Stimulated activated CD8-positive, alpha-beta memory T cell treated with anti-CD3 and anti-CD28 coated beads, Interleukin-2, amount 100 ng/mL, for 1 hour (primary cell): Measurements from ENCODE around the gene ANKRD13B.

Source experiments
- DNase-seq, 2 donors: peaks; one replicate each; pipeline ENCODE4 v3.0.0-alpha.2; 2020; ENCODE audit warnings: low read depth in 2 of 2

The ANKRD13B gene

GRCh38 chr17:29581583-29582253 lies 11.2 kb upstream of the ANKRD13B start:
- no peak for DNase-seq

- no peak for DNase-seq
Observed at GRCh38 chr17:29582254-29582765, 10.6 kb upstream of the ANKRD13B start.

- no peak for DNase-seq
Observed at GRCh38 chr17:29582772-29583171, 10.2 kb upstream of the ANKRD13B start.

- DNase-seq = no peak
Observed at GRCh38 chr17:29583324-29584248, 9.3 kb upstream of the ANKRD13B start.

GRCh38 chr17:29584452-29585079 lies 8.4 kb upstream of the ANKRD13B start:
- DNase-seq = no peak

- no peak for DNase-seq
Observed at GRCh38 chr17:29585080-29585751, 7.7 kb upstream of the ANKRD13B start.

GRCh38 chr17:29586676-29587469 lies 6.1 kb upstream of the ANKRD13B start:
- DNase-seq = no peak

GRCh38 chr17:29587591-29587990 lies 5.3 kb upstream of the ANKRD13B start:
- DNase-seq = no peak

- DNase-seq = no peak
Observed at GRCh38 chr17:29588017-29588561, 4.8 kb upstream of the ANKRD13B start.

GRCh38 chr17:29588562-29589411 lies 4.1 kb upstream of the ANKRD13B start:
- no peak for DNase-seq

GRCh38 chr17:29589524-29590410 lies 3.2 kb upstream of the ANKRD13B start, which contains the start of gene GIT1:
GIT1 (minus strand) TSS chr17:29589648; CDS start chr17:29589378, 270 bp downstream.
- DNase-seq = peak; percentile 63 to 71

- DNase-seq = no peak
Observed at GRCh38 chr17:29590411-29591145, 2.4 kb upstream of the ANKRD13B start.

GRCh38 chr17:29591146-29591736 lies 1.7 kb upstream of the ANKRD13B start:
- DNase-seq = no peak

- peak; percentile 53 to 55 for DNase-seq
Observed at GRCh38 chr17:29591737-29592608, 959 bp upstream of the ANKRD13B start.

- DNase-seq = no peak
Observed at GRCh38 chr17:29593591-29594518, 923 bp downstream of the ANKRD13B start.
